Osteoblast (primary cell): ENCODE data around the gene ARHGAP4. TPM values are rescaled to one million over a fixed set of nuclear protein-coding genes. Genes with fewer than 3 reads are reported as not detected.

Experiments
- DNase-seq: peaks from one replicate; pipeline ENCODE4 v3.0.0; 2011; ENCODE audit warnings: low spot score, mixed read lengths; ENCODE audit not compliant: insufficient read length; ENCODE audit errors: missing footprints
- H2AFZ ChIP-seq: 2 replicates; pipeline ENCODE4 v1.6.0; 2011; ENCODE audit warnings: mild to moderate bottlenecking, low read length
- H3K27ac ChIP-seq: 2 replicates; pipeline ENCODE4 v1.5.1; 2011; ENCODE audit warnings: mild to moderate bottlenecking, low read depth, low read length, moderate library complexity
- H3K27me3 ChIP-seq: 2 replicates; pipeline ENCODE4 v1.6.0; 2012; ENCODE audit warnings: mild to moderate bottlenecking, control low read depth, inconsistent platforms, low read length, moderate library complexity; ENCODE audit not compliant: insufficient read depth
- H3K36me3 ChIP-seq: 2 replicates; pipeline ENCODE4 v1.5.1; 2011; ENCODE audit warnings: mild to moderate bottlenecking, low read length, control low read depth, moderate library complexity; ENCODE audit not compliant: insufficient read depth
- H3K4me1 ChIP-seq: 2 replicates; pipeline ENCODE4 v1.5.1; 2011; ENCODE audit warnings: mild to moderate bottlenecking, low read length, control low read depth, moderate library complexity; ENCODE audit not compliant: insufficient read depth
- H3K4me2 ChIP-seq: 2 replicates; pipeline ENCODE4 v1.6.0; 2011; ENCODE audit warnings: mild to moderate bottlenecking, low read length; ENCODE audit not compliant: insufficient read depth
- H3K4me3 ChIP-seq: fragments of 200-600 bp; sonication (generic); 3 replicates; pipeline ENCODE4 v1.5.1; 2012; ENCODE audit warnings: mild to moderate bottlenecking, low read length, inconsistent platforms; ENCODE audit not compliant: insufficient read depth
- H3K79me2 ChIP-seq: 2 replicates; pipeline ENCODE4 v1.6.0; 2012; ENCODE audit warnings: mild to moderate bottlenecking, low read length, control low read depth, inconsistent platforms; ENCODE audit not compliant: insufficient read depth
- H3K9me3 ChIP-seq: 2 replicates; pipeline ENCODE4 v1.5.1; 2011; ENCODE audit warnings: low read depth, low read length, control low read depth
- H4K20me1 ChIP-seq: 2 replicates; pipeline ENCODE4 v1.6.0; 2012; ENCODE audit warnings: mild to moderate bottlenecking, low read length, control low read depth; ENCODE audit not compliant: insufficient read depth
- CTCF ChIP-seq: IDR thresholded peaks from 2 replicates; pipeline ENCODE4 v1.5.1; 2011; ENCODE audit warnings: mild to moderate bottlenecking, low read depth, low read length, moderate library complexity; ENCODE audit errors: extremely low read depth
- total RNA-seq: library from RNA; depleted of rRNA; stranded (reverse); fragments of >200 nt; gene quantifications from 2 replicates; pipeline ENCODE4 v1.2.3, GENCODE V29; 2012

Gene ARHGAP4
- total RNA-seq, 1 donor, result 1.4 TPM

GRCh38 chrX:153959649-153960048 lies 33.6 kb upstream of the ARHGAP4 start:
- H3K4me3 ChIP-seq, result no peak overlapping the region
- H3K4me1 ChIP-seq, result no peaks in the 10 kb centered on the region
- TF ChIP-seq CTCF, result no peak
- H3K27me3 ChIP-seq, result no peaks in the 10 kb centered on the region
- H3K79me2 ChIP-seq, result peaks cover 31% of the 10 kb centered on the region
- H3K9me3 ChIP-seq, result no peaks in the 10 kb centered on the region
- no peak for DNase-seq
- H3K4me2 ChIP-seq, result no peak overlapping the region
- H3K36me3 ChIP-seq, result peaks cover 58% of the 10 kb centered on the region
- no peak overlapping the region for H3K27ac ChIP-seq
- no peak overlapping the region for H2AFZ ChIP-seq
- H4K20me1 ChIP-seq, result peaks cover 29% of the 10 kb centered on the region

- peaks cover 68% of the 10 kb centered on the region for H3K36me3 ChIP-seq
- no peak overlapping the region for H2AFZ ChIP-seq
- no peak overlapping the region for H3K4me2 ChIP-seq
- no peaks in the 10 kb centered on the region for H3K9me3 ChIP-seq
- H3K79me2 ChIP-seq, result peaks cover 21% of the 10 kb centered on the region
- no peak for TF ChIP-seq CTCF
- no peaks in the 10 kb centered on the region for H3K4me1 ChIP-seq
- no peak for DNase-seq
- no peaks in the 10 kb centered on the region for H3K27me3 ChIP-seq
- H4K20me1 ChIP-seq, result peaks cover 19% of the 10 kb centered on the region
- H3K27ac ChIP-seq, result no peak overlapping the region
- no peak overlapping the region for H3K4me3 ChIP-seq
These were observed 32.5 kb upstream of the ARHGAP4 start for GRCh38 chrX:153958605-153959004.

GRCh38 chrX:153957224-153957623 lies 31.2 kb upstream of the ARHGAP4 start:
- TF ChIP-seq CTCF, result no peak
- no peaks in the 10 kb centered on the region for H3K27me3 ChIP-seq
- H2AFZ ChIP-seq, result no peak overlapping the region
- H3K9me3 ChIP-seq, result no peaks in the 10 kb centered on the region
- H3K79me2 ChIP-seq, result peaks cover 7% of the 10 kb centered on the region
- no peak for DNase-seq
- H3K4me1 ChIP-seq, result no peaks in the 10 kb centered on the region
- H3K4me3 ChIP-seq, result no peak overlapping the region
- H3K4me2 ChIP-seq, result no peak overlapping the region
- H3K27ac ChIP-seq, result no peak overlapping the region
- peaks cover 72% of the 10 kb centered on the region for H3K36me3 ChIP-seq
- H4K20me1 ChIP-seq, result peaks cover 11% of the 10 kb centered on the region

GRCh38 chrX:153956044-153956907 lies 30.2 kb upstream of the ARHGAP4 start:
- H3K36me3 ChIP-seq, result peaks cover 71% of the 10 kb centered on the region

More at GRCh38 chrX:153956044-153956907, 30.2 kb upstream of the ARHGAP4 start:
- Histone ChIP-seq H3K4me3 (no peak overlapping the region), H3K79me2 (no peaks in the 10 kb centered on the region), H3K4me2 (no peak overlapping the region), H3K9me3 (no peaks in the 10 kb centered on the region), H4K20me1 (peaks cover 3% of the 10 kb centered on the region), H3K27ac (no peak overlapping the region), H3K4me1 (no peaks in the 10 kb centered on the region), H2AFZ (no peak overlapping the region), H3K27me3 (no peaks in the 10 kb centered on the region)
- DNase-seq, result no peak
- no peak for TF ChIP-seq CTCF
